Astrocyte (in vitro differentiated cells and primary cell): ENCODE measurements around the gene ZNF286A. TPM values are rescaled to one million over a fixed set of nuclear protein-coding genes. Genes with fewer than 3 reads are reported as not detected.
"Not testable (repeated sequence)": the region's sequence is repeated elsewhere in the genome, so short reads cannot be mapped to it uniquely, and the experiment has no call there.

ENCODE experiments used
- DNase-seq: peaks from one replicate; pipeline ENCODE4 v3.0.0-alpha.2; 2010; ENCODE audit warnings: low read depth
- FAIRE-seq: peaks from 2 replicates; lab custom pipeline; 2011; peaks lifted over from hg19 to GRCh38; lab: Jason Lieb, UNC
- H2AFZ ChIP-seq: 2 replicates; pipeline ENCODE4 v1.6.0; 2012; ENCODE audit warnings: low read depth, low read length, inconsistent platforms
- H3K27ac ChIP-seq: 2 replicates; pipeline ENCODE4 v1.5.1; 2011; ENCODE audit warnings: low read depth, low read length, inconsistent platforms
- H3K27me3 ChIP-seq: 2 replicates; pipeline ENCODE4 v1.6.0; 2011; ENCODE audit warnings: low read length, inconsistent platforms; ENCODE audit not compliant: insufficient read depth
- H3K36me3 ChIP-seq: 2 replicates; pipeline ENCODE4 v1.5.1; 2011; ENCODE audit warnings: low read length, inconsistent platforms; ENCODE audit not compliant: insufficient read depth
- H3K4me1 ChIP-seq: 2 replicates; pipeline ENCODE4 v1.5.1; 2011; ENCODE audit warnings: low read length, inconsistent platforms; ENCODE audit not compliant: insufficient read depth
- H3K4me2 ChIP-seq: 2 replicates; pipeline ENCODE4 v1.6.0; 2012; ENCODE audit warnings: low read length, inconsistent platforms
- H3K4me3 ChIP-seq: 2 replicates; pipeline ENCODE4 v1.5.1; 2011; ENCODE audit warnings: low read depth, mild to moderate bottlenecking, low read length, inconsistent platforms; ENCODE audit not compliant: insufficient read depth
- H3K79me2 ChIP-seq: 2 replicates; pipeline ENCODE4 v1.6.0; 2012; ENCODE audit warnings: mild to moderate bottlenecking, low read length, inconsistent platforms; ENCODE audit not compliant: insufficient read depth
- H3K9ac ChIP-seq: 2 replicates; pipeline ENCODE4 v1.6.0; 2012; ENCODE audit warnings: mild to moderate bottlenecking, low read length, inconsistent platforms
- H3K9me3 ChIP-seq: 2 replicates; pipeline ENCODE4 v1.5.1; 2012; ENCODE audit warnings: low read depth, mild to moderate bottlenecking, low read length, inconsistent platforms; ENCODE audit not compliant: insufficient read depth
- H4K20me1 ChIP-seq: 2 replicates; pipeline ENCODE4 v1.6.0; 2012; ENCODE audit warnings: low read length, inconsistent platforms; ENCODE audit not compliant: insufficient read depth
- H3K27ac Mint-ChIP-seq: one replicate; pipeline ENCODE4 v1.8.0; 2021; ENCODE audit warnings: mild to moderate bottlenecking, mixed read lengths; ENCODE audit not compliant: unreplicated experiment
- H3K27me3 Mint-ChIP-seq: one replicate; pipeline ENCODE4 v1.8.0; 2021; ENCODE audit warnings: low read depth, mixed read lengths; ENCODE audit not compliant: unreplicated experiment
- H3K36me3 Mint-ChIP-seq: one replicate; pipeline ENCODE4 v1.8.0; 2021; ENCODE audit warnings: low read depth, mixed read lengths; ENCODE audit not compliant: unreplicated experiment
- H3K4me1 Mint-ChIP-seq: one replicate; pipeline ENCODE4 v1.8.0; 2021; ENCODE audit warnings: low read depth, mixed read lengths; ENCODE audit not compliant: unreplicated experiment
- H3K4me3 Mint-ChIP-seq: one replicate; pipeline ENCODE4 v1.8.0; 2021; ENCODE audit warnings: mild to moderate bottlenecking, moderate library complexity, mixed read lengths; ENCODE audit not compliant: unreplicated experiment
- H3K9me3 Mint-ChIP-seq: one replicate; pipeline ENCODE4 v1.8.0; 2021; ENCODE audit warnings: mild to moderate bottlenecking, mixed read lengths; ENCODE audit not compliant: unreplicated experiment
- EZH2 ChIP-seq: IDR thresholded peaks from 2 replicates; pipeline ENCODE4 v1.6.1; 2012; ENCODE audit warnings: mild to moderate bottlenecking, low read length, inconsistent platforms; ENCODE audit not compliant: insufficient read depth
- total RNA-seq: library from RNA; stranded (reverse); gene quantifications from 2 replicates; pipeline ENCODE4 v1.2.1, GENCODE V29; 2021
- TF ChIP-seq, protein P1 (sequence below): IDR thresholded peaks from 2 replicates; pipeline ENCODE4 v1.5.1; 2011; ENCODE audit warnings: low read depth, mild to moderate bottlenecking, inconsistent platforms, low read length, moderate library complexity; ENCODE audit not compliant: insufficient read depth

Gene ZNF286A
- total RNA-seq, 1 donor from 2014 or later: 58.6 TPM

DNA sequence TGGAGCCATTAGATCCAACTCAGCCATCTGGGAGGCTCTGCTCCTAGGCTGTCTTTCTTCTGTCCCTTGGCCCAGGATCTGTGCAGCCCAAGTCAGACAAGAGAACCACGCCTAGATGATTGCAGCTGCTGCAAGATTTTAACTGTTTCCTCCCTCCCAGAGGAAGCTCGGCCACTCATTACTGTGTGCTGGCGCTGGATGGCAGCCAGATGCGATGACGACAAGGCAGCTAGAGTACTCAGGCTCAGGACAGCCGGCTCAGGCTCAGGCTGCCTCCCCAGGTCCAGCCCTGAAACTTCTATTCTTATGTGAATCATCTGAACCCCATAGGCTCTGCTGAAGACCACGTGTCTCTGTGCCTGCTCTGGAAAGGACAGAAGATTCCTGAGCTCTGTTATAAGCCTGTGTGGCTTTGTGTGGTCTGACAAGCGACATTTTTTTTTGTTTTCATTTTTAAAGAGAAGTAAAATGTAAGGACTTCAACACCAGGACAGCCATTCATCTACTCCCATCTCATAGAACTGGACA, 47.9 kb upstream of the ZNF286A start:
- peak overlapping the region; percentile 37 for H2AFZ ChIP-seq
- peak overlapping the region; percentile 65 for H3K27ac ChIP-seq
- H3K4me2 ChIP-seq: peak overlapping the region; percentile 94
- FAIRE-seq: peak; percentile 91
- H3K9me3 ChIP-seq: no peaks in the 10 kb centered on the region
- H3K4me1 ChIP-seq: peaks cover 32% of the 10 kb centered on the region
- H3K4me3 Mint-ChIP-seq: peak overlapping the region; percentile 88
- no peaks in the 10 kb centered on the region for H3K27me3 Mint-ChIP-seq
- H3K27me3 ChIP-seq: no peaks in the 10 kb centered on the region
- H3K36me3 ChIP-seq: no peaks in the 10 kb centered on the region
- no peaks in the 10 kb centered on the region for H3K9me3 Mint-ChIP-seq
- peak overlapping the region; percentile 80 for H3K9ac ChIP-seq
- H4K20me1 ChIP-seq: no peaks in the 10 kb centered on the region
- peaks cover 33% of the 10 kb centered on the region for H3K79me2 ChIP-seq
- peaks cover 63% of the 10 kb centered on the region for H3K4me1 Mint-ChIP-seq
- H3K27ac Mint-ChIP-seq: peak overlapping the region; percentile 75
- peak overlapping the region; percentile 81 for H3K4me3 ChIP-seq
- peak; percentile 98 for DNase-seq
- TF ChIP-seq EZH2: no peak
- TF ChIP-seq, protein P1, sequence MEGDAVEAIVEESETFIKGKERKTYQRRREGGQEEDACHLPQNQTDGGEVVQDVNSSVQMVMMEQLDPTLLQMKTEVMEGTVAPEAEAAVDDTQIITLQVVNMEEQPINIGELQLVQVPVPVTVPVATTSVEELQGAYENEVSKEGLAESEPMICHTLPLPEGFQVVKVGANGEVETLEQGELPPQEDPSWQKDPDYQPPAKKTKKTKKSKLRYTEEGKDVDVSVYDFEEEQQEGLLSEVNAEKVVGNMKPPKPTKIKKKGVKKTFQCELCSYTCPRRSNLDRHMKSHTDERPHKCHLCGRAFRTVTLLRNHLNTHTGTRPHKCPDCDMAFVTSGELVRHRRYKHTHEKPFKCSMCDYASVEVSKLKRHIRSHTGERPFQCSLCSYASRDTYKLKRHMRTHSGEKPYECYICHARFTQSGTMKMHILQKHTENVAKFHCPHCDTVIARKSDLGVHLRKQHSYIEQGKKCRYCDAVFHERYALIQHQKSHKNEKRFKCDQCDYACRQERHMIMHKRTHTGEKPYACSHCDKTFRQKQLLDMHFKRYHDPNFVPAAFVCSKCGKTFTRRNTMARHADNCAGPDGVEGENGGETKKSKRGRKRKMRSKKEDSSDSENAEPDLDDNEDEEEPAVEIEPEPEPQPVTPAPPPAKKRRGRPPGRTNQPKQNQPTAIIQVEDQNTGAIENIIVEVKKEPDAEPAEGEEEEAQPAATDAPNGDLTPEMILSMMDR: no peak
- peaks cover 6% of the 10 kb centered on the region for H3K36me3 Mint-ChIP-seq

DNA sequence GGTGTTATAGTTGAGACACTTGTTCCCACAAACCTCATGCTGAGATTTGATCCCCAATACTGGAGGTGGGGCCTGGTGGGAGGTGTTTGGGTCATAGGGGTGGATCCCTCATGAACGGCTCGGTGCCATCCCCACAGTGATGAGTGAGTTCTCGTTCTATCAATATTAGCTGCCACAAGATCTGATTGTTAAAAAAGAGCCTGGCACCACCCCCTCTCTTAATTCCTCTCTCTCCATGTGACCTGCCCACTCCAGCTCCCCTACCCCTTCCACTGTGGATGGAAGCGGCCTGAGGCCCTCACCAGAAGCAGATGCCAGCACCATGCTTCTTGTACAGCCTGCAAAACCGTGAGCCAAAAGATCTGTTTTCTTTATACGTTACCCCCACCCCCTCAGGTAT, 46.6 kb upstream of the ZNF286A start:
- Histone ChIP-seq H3K36me3 (no peaks in the 10 kb centered on the region), H4K20me1 (no peaks in the 10 kb centered on the region), H3K4me2 (no peak overlapping the region), H3K4me1 (peaks cover 36% of the 10 kb centered on the region), H3K9me3 (no peaks in the 10 kb centered on the region), H3K27ac (no peak overlapping the region), H2AFZ (no peak overlapping the region), H3K4me3 (no peak overlapping the region), H3K27me3 (no peaks in the 10 kb centered on the region), H3K79me2 (peaks cover 33% of the 10 kb centered on the region), H3K9ac (no peak overlapping the region)
- H3K4me3 Mint-ChIP-seq: no peak overlapping the region
- peaks cover 8% of the 10 kb centered on the region for H3K36me3 Mint-ChIP-seq
- peaks cover 71% of the 10 kb centered on the region for H3K4me1 Mint-ChIP-seq
- TF ChIP-seq, protein P1: no peak
- no peak for TF ChIP-seq EZH2
- H3K27me3 Mint-ChIP-seq: no peaks in the 10 kb centered on the region
- no peak overlapping the region for H3K27ac Mint-ChIP-seq
- no peak for DNase-seq
- FAIRE-seq: no peak
- no peaks in the 10 kb centered on the region for H3K9me3 Mint-ChIP-seq

DNA sequence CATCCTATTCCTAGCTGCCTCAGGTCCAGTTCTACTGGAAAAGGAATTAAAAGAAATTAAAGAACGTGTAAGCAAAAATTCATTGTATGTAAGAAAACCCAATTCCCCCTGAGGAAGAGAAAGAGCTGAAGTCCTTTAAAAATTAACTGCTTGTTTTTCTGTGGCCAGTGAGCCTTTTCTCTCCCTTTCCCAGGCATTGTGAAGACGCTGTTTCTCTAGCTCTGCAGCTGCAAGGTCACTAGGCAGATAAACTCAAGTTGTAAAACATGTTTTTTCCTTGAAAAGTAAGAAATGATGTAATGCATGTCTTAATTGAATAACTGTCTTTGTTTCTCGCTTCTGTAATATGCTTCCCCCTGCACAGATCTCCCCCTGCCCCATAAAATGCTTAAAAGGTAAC, 45.2 kb upstream of the ZNF286A start:
- H2AFZ ChIP-seq, H3K9me3 Mint-ChIP-seq, H3K4me3 Mint-ChIP-seq, H3K36me3 ChIP-seq, H3K9me3 ChIP-seq, DNase-seq, H3K27ac ChIP-seq, H3K4me3 ChIP-seq, FAIRE-seq, H3K27me3 ChIP-seq, H4K20me1 ChIP-seq, H3K27me3 Mint-ChIP-seq, H3K4me2 ChIP-seq, H3K9ac ChIP-seq: not testable (repeated sequence)
- H3K36me3 Mint-ChIP-seq: peaks cover 12% of the 10 kb centered on the region
- peaks cover 21% of the 10 kb centered on the region for H3K79me2 ChIP-seq
- peaks cover 33% of the 10 kb centered on the region for H3K4me1 ChIP-seq
- peak overlapping the region; percentile 98 for H3K27ac Mint-ChIP-seq
- peaks cover 68% of the 10 kb centered on the region for H3K4me1 Mint-ChIP-seq
